ENCODE data around the gene EDA. TPM values are rescaled to one million over a fixed set of nuclear protein-coding genes. Genes with fewer than 3 reads are reported as not detected.

Gene EDA
- total RNA-seq, 2 donors from 2014 or later: 59.0 to 70.6 TPM

GRCh38 chrX:70039758-70040157 is 423.8 kb downstream of the EDA start:
- no peak overlapping the region for H3K27ac ChIP-seq (ENCODE audit: low read depth, low read length)
- no peak for DNase-seq
- H3K27me3 ChIP-seq (ENCODE audit: control insufficient read depth, insufficient read depth, low read length, poor library complexity, severe bottlenecking): no peaks in the 10 kb centered on the region
- Mint-ChIP-seq H3K4me1 (no peaks in the 10 kb centered on the region), H3K4me3 (no peak overlapping the region), H3K36me3 (ENCODE audit: low read depth) (peaks cover 15% of the 10 kb centered on the region), H3K27me3 (ENCODE audit: insufficient read depth) (no peaks in the 10 kb centered on the region), H3K27ac (no peak overlapping the region), H3K9me3 (peaks cover 59% of the 10 kb centered on the region)
- TF ChIP-seq, protein P1, sequence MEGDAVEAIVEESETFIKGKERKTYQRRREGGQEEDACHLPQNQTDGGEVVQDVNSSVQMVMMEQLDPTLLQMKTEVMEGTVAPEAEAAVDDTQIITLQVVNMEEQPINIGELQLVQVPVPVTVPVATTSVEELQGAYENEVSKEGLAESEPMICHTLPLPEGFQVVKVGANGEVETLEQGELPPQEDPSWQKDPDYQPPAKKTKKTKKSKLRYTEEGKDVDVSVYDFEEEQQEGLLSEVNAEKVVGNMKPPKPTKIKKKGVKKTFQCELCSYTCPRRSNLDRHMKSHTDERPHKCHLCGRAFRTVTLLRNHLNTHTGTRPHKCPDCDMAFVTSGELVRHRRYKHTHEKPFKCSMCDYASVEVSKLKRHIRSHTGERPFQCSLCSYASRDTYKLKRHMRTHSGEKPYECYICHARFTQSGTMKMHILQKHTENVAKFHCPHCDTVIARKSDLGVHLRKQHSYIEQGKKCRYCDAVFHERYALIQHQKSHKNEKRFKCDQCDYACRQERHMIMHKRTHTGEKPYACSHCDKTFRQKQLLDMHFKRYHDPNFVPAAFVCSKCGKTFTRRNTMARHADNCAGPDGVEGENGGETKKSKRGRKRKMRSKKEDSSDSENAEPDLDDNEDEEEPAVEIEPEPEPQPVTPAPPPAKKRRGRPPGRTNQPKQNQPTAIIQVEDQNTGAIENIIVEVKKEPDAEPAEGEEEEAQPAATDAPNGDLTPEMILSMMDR (conservative IDR thresholded peaks at IDR 0.05): no peak
- no peak overlapping the region for H3K4me3 ChIP-seq (ENCODE audit: low read length)
- H3K4me1 ChIP-seq (ENCODE audit: control insufficient read depth, insufficient read depth, low read length): no peaks in the 10 kb centered on the region
- H3K9ac ChIP-seq (ENCODE audit: extremely low read depth, low read length, poor library complexity, severe bottlenecking): no peak overlapping the region
- H3K36me3 ChIP-seq (ENCODE audit: control insufficient read depth, insufficient read depth, low read length): peaks cover 38% of the 10 kb centered on the region
- WGBS, 2 experiments (ENCODE audit: insufficient coverage in 1 of 2, insufficient read length in 1 of 2): 100% methylated on average over 2 of the region's 2 CpGs
- no peaks in the 10 kb centered on the region for H3K9me3 ChIP-seq (ENCODE audit: control insufficient read depth, low read length)

DNA sequence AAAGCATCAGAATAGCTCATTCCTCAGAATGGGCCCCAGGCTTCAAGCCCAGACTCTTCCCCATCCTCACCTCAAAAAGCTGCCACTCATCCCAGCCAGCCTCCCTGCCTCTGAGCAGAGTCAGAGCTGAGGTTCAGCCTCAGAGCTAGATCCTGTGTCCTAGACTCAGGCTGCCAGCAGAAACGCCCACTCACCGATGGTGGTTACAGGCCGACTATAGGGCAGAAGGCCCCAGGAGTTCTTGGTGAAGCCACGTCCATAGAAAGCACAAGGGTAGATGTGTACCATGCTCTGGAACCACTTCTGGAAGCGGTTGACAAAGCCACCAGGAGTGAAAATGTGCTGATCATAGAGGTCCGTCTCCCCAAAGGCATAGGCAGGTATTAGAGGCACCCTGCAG is 426.1 kb downstream of the EDA start:
- no peaks in the 10 kb centered on the region for H3K4me1 ChIP-seq (ENCODE audit: control insufficient read depth, insufficient read depth, low read length)
- Mint-ChIP-seq H3K27ac (no peak overlapping the region), H3K4me1 (no peaks in the 10 kb centered on the region), H3K36me3 (ENCODE audit: low read depth) (peaks cover 9% of the 10 kb centered on the region), H3K9me3 (peaks cover 50% of the 10 kb centered on the region), H3K4me3 (no peak overlapping the region), H3K27me3 (ENCODE audit: insufficient read depth) (no peaks in the 10 kb centered on the region)
- DNase-seq: no peak
- H3K9ac ChIP-seq (ENCODE audit: extremely low read depth, low read length, poor library complexity, severe bottlenecking): no peak overlapping the region
- H3K27me3 ChIP-seq (ENCODE audit: control insufficient read depth, insufficient read depth, low read length, poor library complexity, severe bottlenecking): no peaks in the 10 kb centered on the region
- H3K36me3 ChIP-seq (ENCODE audit: control insufficient read depth, insufficient read depth, low read length): peaks cover 19% of the 10 kb centered on the region
- H3K27ac ChIP-seq (ENCODE audit: low read depth, low read length): no peak overlapping the region
- H3K4me3 ChIP-seq (ENCODE audit: low read length): no peak overlapping the region
- 95 to 96% methylated on average over 5 to 6 of the region's 6 CpGs for WGBS, 2 experiments (ENCODE audit: insufficient coverage in 1 of 2, insufficient read length in 1 of 2)
- TF ChIP-seq, protein P1 (conservative IDR thresholded peaks at IDR 0.05): no peak
- no peaks in the 10 kb centered on the region for H3K9me3 ChIP-seq (ENCODE audit: control insufficient read depth, low read length)

GRCh38 chrX:70042399-70043371 is 426.8 kb downstream of the EDA start:
- H3K27ac Mint-ChIP-seq: peak overlapping the region; percentile 71
- peaks cover 44% of the 10 kb centered on the region for H3K9me3 Mint-ChIP-seq
- peaks cover 6% of the 10 kb centered on the region for H3K36me3 Mint-ChIP-seq (ENCODE audit: low read depth)
- Histone ChIP-seq H3K9ac (ENCODE audit: extremely low read depth, low read length, poor library complexity, severe bottlenecking) (no peak overlapping the region), H3K27me3 (ENCODE audit: control insufficient read depth, insufficient read depth, low read length, poor library complexity, severe bottlenecking) (no peaks in the 10 kb centered on the region), H3K36me3 (ENCODE audit: control insufficient read depth, insufficient read depth, low read length) (peaks cover 12% of the 10 kb centered on the region), H3K9me3 (ENCODE audit: control insufficient read depth, low read length) (no peaks in the 10 kb centered on the region), H3K27ac (ENCODE audit: low read depth, low read length) (no peak overlapping the region), H3K4me3 (ENCODE audit: low read length) (no peak overlapping the region), H3K4me1 (ENCODE audit: control insufficient read depth, insufficient read depth, low read length) (no peaks in the 10 kb centered on the region)
- TF ChIP-seq, protein P1 (conservative IDR thresholded peaks at IDR 0.05): peak; percentile 42
- H3K27me3 Mint-ChIP-seq (ENCODE audit: insufficient read depth): no peaks in the 10 kb centered on the region
- H3K4me3 Mint-ChIP-seq: no peak overlapping the region
- DNase-seq: peak; percentile 67
- no peaks in the 10 kb centered on the region for H3K4me1 Mint-ChIP-seq
- WGBS, 2 experiments (ENCODE audit: insufficient coverage in 1 of 2, insufficient read length in 1 of 2): 96% methylated on average over 11 of the region's 11 CpGs; no CpG with 5 or more reads in 1 of the 2 experiments
